Adrenal gland (tissue), 12 donors: Measurements from ENCODE around the gene INPP4B. TPM values are rescaled to one million over a fixed set of nuclear protein-coding genes. Genes with fewer than 3 reads are reported as not detected.

Experiments used
- DNase-seq, 7 donors: peaks; one replicate each; pipeline ENCODE4 v3.0.0-alpha.2; 2019 to 2020
- H3K27ac ChIP-seq, 5 donors: fragments of 200-600 bp; sonication (generic) in 4 of 5; 1 replicate in 3 of 5; 2 replicates in 2 of 5; pipeline versions ENCODE4 v1.5.1 to v1.8.0; 2016 to 2020; ENCODE audit warnings: mild to moderate bottlenecking in 1 of 5
- H3K27me3 ChIP-seq: fragments of 200-600 bp; 2 replicates; pipeline ENCODE4 v1.8.0; 2021
- H3K36me3 ChIP-seq, 2 donors: fragments of 200-600 bp; replicated peaks in 1 of 2; 1 replicate in 1 of 2; 2 replicates in 1 of 2; pipeline versions ENCODE4 v1.5.1 to v1.8.0; 2018 to 2022
- H3K4me1 ChIP-seq, 2 donors: fragments of 200-600 bp; replicated peaks in 1 of 2; 1 replicate in 1 of 2; 2 replicates in 1 of 2; pipeline versions ENCODE4 v1.5.1 to v1.8.0; 2018 to 2021
- H3K4me3 ChIP-seq, 4 donors: fragments of 200-600 bp; sonication (generic) in 3 of 4; one replicate each; pipeline ENCODE4 v1.5.1; 2016 to 2018
- H3K9me3 ChIP-seq, 3 donors: fragments of 200-600 bp; sonication (generic) in 1 of 3; replicated peaks in 1 of 3; 1 replicate in 2 of 3; 2 replicates in 1 of 3; pipeline versions ENCODE4 v1.5.1 to v1.8.0; 2016 to 2021
- POLR2A ChIP-seq, 2 donors: fragments of 450-650 bp; IDR thresholded peaks; one replicate each; pipeline ENCODE4 v1.6.1; 2017; ENCODE audit warnings: antibody characterized with exemption in 2 of 2, mild to moderate bottlenecking in 2 of 2, moderate library complexity in 1 of 2
- WGBS, 4 donors: extraction: QIAGEN DNeasy Blood & Tissue Kit in 2 of 4; methylation state at CpG; one replicate each; pipeline versions ENCODE4 v1.1.5 to v1.1.7; 2013 to 2017; 5-methylcytosine and 5-hydroxymethylcytosine counted together
- intact Hi-C, 2 donors: fragments of 100-400 bp; cut with DNase I; formaldehyde crosslinking; loops; one replicate each; pipeline versions ENCODE4 v1.14.1 to v1.15.0; 2022 to 2023
- polyA plus RNA-seq, 3 donors: library from polyadenylated mRNA; stranded (reverse); fragments of 200-250 nt in 2 of 3; fragments of 350-450 nt in 1 of 3; fragmentation: Illumina TruSeq in 1 of 3; extraction: RNeasy Lipid Tissue Mini Kit (QIAGEN cat#74804) in 1 of 3; gene quantifications; one replicate each; pipeline ENCODE4 v1.2.3, GENCODE V29; 2013 to 2014
- total RNA-seq, 9 donors: library from RNA; depleted of rRNA in 4 of 9; stranded (reverse); fragments of >200 nt in 4 of 9; fragments of 120-200 nt in 1 of 9; fragmentation: NEBNext Ultra II Directional in 1 of 9; extraction: Animal tissue kit (Norgen Biotek cat#: 25700) in 1 of 9; gene quantifications; one replicate each; pipeline versions ENCODE4 v1.1.0 to v1.2.4, GENCODE V29; 2013 to 2023
- TF ChIP-seq, protein P1 (sequence below), 6 experiments: fragments of 450-650 bp in 4 of 6; fragments of 200-600 bp in 2 of 6; sonication (generic) in 1 of 6; IDR thresholded peaks; 1 replicate in 5 of 6; 2 replicates in 1 of 6; pipeline versions ENCODE4 v1.5.1 to v1.8.0; 2016 to 2021; ENCODE audit warnings: antibody characterized with exemption in 6 of 6, mild to moderate bottlenecking in 2 of 6, moderate library complexity in 1 of 6
- donor health status: healthy with polysubstance abuse.
- donor health status: Bipolar disorder and iron deficiency.
- donor health status: DM: yes; HTN: yes; CAD: no.
- donor health status: DM: no; HTN: no; CAD: no.
- donor health status: DM: no; HTN: no; CAD: no.
- donor health status: DM: yes; HTN: yes; CAD: no.

INPP4B gene
- total and polyA plus RNA-seq, 12 donors: 2.2 to 21.6 (median 11.8) TPM

DNA sequence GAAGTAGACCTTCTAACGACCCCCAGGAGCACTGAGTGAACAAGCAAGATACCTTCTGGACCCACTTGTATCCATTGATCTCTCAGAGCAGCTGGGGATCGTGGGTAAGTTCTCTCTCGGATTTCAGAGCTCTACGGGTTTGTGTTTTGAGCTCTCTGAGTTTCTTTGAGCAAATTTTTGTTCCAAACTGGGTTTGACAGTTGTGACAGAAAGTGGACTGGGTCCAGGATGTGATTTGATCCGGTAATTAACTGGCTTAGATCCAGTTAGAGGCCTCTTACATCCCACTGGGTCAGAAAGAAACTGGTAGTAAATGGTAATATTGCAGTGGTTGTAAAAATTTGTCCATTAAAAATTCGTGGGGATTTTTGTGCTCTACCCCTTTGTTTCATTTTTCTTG, 459.2 kb downstream of the INPP4B start:
- Histone ChIP-seq H3K4me3 (no peak overlapping the region), H3K9me3 (no peaks in the 10 kb centered on the region), H3K27ac (no peak overlapping the region), H3K36me3 (no peaks in the 10 kb centered on the region), H3K4me1 (no peaks in the 10 kb centered on the region), H3K27me3 (no peaks in the 10 kb centered on the region)
- DNase-seq: no peak
- TF ChIP-seq, protein P1, sequence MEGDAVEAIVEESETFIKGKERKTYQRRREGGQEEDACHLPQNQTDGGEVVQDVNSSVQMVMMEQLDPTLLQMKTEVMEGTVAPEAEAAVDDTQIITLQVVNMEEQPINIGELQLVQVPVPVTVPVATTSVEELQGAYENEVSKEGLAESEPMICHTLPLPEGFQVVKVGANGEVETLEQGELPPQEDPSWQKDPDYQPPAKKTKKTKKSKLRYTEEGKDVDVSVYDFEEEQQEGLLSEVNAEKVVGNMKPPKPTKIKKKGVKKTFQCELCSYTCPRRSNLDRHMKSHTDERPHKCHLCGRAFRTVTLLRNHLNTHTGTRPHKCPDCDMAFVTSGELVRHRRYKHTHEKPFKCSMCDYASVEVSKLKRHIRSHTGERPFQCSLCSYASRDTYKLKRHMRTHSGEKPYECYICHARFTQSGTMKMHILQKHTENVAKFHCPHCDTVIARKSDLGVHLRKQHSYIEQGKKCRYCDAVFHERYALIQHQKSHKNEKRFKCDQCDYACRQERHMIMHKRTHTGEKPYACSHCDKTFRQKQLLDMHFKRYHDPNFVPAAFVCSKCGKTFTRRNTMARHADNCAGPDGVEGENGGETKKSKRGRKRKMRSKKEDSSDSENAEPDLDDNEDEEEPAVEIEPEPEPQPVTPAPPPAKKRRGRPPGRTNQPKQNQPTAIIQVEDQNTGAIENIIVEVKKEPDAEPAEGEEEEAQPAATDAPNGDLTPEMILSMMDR (IDR thresholded peaks at IDR 0.05): no peak
- TF ChIP-seq POLR2A (IDR thresholded peaks at IDR 0.05): no peak
- intact Hi-C loops: no loop called here
- 77 to 84% (median 82%) methylated on average over 6 of the region's 6 CpGs for WGBS, 4 donors

DNA sequence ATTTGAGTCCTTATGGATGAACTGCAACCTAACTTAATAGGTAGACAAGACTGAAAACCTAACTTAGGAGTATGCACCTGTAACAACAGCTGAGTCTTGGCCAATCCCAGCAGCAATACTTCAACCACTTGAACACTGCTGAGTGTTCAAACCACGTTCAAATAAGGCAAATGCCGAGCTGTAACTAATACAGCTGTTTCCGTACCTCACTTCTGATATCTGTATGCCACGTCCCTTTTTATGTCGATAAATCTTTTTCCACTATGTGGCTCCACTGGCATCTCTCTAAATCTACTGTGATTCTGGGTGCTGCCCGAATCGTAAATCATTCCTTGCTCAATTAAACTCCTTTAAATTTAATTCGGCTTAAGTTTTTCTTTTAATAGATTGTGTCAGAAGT, 459.7 kb downstream of the INPP4B start:
- WGBS, 4 donors: 95% methylated on average over 8 of the region's 8 CpGs
- intact Hi-C loops: no loop called here

DNA sequence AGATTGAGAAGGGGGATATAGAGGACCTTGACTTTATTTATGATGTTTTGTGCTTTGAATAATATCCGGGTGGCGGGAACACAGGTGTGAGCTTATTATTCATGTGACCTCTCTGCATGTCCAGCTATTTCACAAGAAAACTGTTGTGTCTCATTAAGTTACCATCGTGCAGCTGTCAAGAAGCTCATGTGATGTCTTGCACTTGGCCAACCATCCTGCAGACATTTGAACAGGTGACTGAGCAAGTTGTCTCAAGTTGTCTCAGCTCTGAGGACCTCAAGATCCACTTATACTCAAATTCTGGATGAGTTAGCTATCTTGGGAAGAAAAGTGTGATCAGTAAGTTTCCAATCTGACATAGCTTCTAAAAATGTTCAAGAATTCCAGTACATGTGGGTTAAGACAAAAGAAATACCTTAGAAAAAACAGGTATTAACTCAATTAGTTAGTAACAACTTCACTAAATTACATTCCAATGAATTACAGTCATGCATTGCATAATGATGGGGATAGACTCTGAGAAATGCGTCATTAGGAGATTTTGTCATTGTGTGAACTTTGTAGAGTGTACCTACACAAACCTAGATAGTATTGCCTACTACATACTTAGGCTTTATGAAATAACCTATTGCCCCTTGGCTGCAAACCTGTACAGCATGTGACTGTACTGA, 462.2 kb downstream of the INPP4B start:
- Histone ChIP-seq H3K9me3 (no peaks in the 10 kb centered on the region), H3K27me3 (no peaks in the 10 kb centered on the region), H3K4me1 (no peaks in the 10 kb centered on the region), H3K36me3 (no peaks in the 10 kb centered on the region), H3K4me3 (no peak overlapping the region), H3K27ac (no peak overlapping the region)
- intact Hi-C loops: no loop called here
- 83 to 92% (median 89%) methylated on average over 4 of the region's 4 CpGs for WGBS, 4 donors
- DNase-seq: no peak
- TF ChIP-seq, protein P1 (IDR thresholded peaks at IDR 0.05): no peak
- TF ChIP-seq POLR2A (IDR thresholded peaks at IDR 0.05): no peak

More for the DNA sequence above, 459.7 kb downstream of the INPP4B start:
- TF ChIP-seq, protein P1 (IDR thresholded peaks at IDR 0.05): no peak
- TF ChIP-seq POLR2A (IDR thresholded peaks at IDR 0.05): no peak
- Histone ChIP-seq H3K27me3 (no peaks in the 10 kb centered on the region), H3K36me3 (no peaks in the 10 kb centered on the region), H3K27ac (no peak overlapping the region), H3K4me1 (no peaks in the 10 kb centered on the region), H3K9me3 (no peaks in the 10 kb centered on the region), H3K4me3 (no peak overlapping the region)
- no peak for DNase-seq

DNA sequence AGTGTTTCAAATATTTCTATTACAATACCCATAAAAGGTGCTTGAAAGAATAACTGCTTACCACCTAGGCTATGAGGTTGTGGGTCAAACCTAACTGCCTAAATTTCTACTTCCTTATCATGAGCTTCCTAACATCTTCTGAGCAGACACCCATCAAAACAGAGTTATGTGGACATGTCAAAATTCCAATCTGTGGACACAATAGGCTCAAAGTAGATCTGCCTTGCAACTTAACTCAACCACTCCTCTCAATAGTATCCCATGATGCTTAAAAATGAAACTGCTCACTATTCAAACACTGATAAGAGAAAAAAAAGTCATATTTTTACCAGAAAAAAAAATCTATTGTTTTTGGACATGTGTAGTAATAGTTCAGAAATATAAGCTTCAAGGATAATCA, 462.7 kb downstream of the INPP4B start:
- DNase-seq: no peak
- no peaks in the 10 kb centered on the region for H3K36me3 ChIP-seq
- no peaks in the 10 kb centered on the region for H3K27me3 ChIP-seq
- no peaks in the 10 kb centered on the region for H3K9me3 ChIP-seq
- H3K4me1 ChIP-seq: no peaks in the 10 kb centered on the region
- H3K27ac ChIP-seq: no peak overlapping the region
- no peak overlapping the region for H3K4me3 ChIP-seq
- intact Hi-C loops: no loop called here
- no peak for TF ChIP-seq POLR2A (IDR thresholded peaks at IDR 0.05)
- TF ChIP-seq, protein P1 (IDR thresholded peaks at IDR 0.05): no peak
